ENCODE measurements around the gene HSD17B2.

Gene HSD17B2

DNA sequence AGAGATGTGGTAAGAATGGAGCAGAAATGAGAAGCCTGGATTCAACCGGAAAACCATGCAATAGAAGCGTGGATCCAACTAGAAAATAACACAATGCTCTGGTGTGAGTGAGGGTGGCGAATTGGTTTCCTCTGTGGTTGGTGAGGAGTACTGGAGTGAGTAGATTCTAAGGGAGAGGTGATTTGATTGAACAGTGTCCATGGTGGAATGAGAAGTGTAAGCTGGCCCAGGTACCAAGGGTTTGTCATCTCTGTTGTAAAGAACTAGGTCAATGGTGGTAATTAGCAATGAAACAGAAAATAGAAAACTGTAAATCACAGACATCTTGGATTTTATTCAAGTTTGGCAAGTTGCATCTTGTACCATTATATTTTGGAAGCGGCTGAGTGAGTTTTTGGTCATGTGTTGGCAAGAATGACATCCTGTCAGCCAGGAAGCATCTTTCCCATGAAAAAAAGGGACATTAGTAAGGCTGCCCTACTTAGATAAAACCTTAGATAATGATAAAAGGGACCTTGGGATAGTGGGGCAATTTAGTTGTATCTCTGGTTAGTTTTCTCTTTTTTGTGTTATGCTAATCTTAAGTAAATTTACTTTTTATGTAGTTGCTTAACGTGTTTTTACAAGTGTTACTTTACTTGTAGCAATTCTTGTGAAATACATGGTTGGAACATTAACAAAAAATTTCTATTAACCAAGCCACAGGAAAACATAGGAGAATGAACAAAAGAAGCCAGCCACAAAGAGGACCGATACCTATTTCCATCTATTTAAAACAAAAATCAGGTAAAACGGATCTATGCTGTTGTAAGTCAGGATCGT is 20.9 kb downstream of the HSD17B2 start:
- Histone ChIP-seq H3K27me3 (peaks cover 17% of the 10 kb centered on the region), H3K9me3 (no peaks in the 10 kb centered on the region), H3K4me3 (ENCODE audit: low read depth in 1 of 2, low read length in 1 of 2) (no peak overlapping the region), H3K4me1 (ENCODE audit: control insufficient read depth in 1 of 2, insufficient read depth in 1 of 2, low read depth in 1 of 2, low read length in 1 of 2) (peaks cover 10 to 22% of the 10 kb centered on the region in 2 experiments), H3K27ac (no peak overlapping the region), H3K36me3 (no peaks in the 10 kb centered on the region)
- TF ChIP-seq, protein P1, sequence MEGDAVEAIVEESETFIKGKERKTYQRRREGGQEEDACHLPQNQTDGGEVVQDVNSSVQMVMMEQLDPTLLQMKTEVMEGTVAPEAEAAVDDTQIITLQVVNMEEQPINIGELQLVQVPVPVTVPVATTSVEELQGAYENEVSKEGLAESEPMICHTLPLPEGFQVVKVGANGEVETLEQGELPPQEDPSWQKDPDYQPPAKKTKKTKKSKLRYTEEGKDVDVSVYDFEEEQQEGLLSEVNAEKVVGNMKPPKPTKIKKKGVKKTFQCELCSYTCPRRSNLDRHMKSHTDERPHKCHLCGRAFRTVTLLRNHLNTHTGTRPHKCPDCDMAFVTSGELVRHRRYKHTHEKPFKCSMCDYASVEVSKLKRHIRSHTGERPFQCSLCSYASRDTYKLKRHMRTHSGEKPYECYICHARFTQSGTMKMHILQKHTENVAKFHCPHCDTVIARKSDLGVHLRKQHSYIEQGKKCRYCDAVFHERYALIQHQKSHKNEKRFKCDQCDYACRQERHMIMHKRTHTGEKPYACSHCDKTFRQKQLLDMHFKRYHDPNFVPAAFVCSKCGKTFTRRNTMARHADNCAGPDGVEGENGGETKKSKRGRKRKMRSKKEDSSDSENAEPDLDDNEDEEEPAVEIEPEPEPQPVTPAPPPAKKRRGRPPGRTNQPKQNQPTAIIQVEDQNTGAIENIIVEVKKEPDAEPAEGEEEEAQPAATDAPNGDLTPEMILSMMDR (IDR thresholded peaks at IDR 0.05), result no peak

DNA sequence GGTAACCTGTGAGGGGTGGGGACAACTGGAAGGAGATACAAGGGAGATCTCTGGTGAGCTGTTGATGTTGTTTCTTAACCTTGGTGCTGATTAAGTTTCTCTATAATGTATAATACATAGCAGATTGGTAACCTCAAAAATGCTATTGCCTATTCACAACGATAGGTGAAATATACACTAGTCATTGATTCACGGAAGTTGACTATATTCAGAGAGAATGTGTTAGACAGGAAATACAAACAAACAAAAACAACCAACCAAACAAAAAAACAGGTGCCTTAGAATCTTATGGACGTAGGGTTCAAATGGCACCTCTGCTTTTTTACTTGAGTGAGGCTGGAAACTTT is 21.5 kb downstream of the HSD17B2 start:
- H3K36me3 ChIP-seq, result no peaks in the 10 kb centered on the region
- no peaks in the 10 kb centered on the region for H3K9me3 ChIP-seq
- peaks cover 17% of the 10 kb centered on the region for H3K27me3 ChIP-seq
- H3K4me1 ChIP-seq (ENCODE audit: control insufficient read depth in 1 of 2, insufficient read depth in 1 of 2, low read depth in 1 of 2, low read length in 1 of 2), result peaks cover 10 to 22% of the 10 kb centered on the region in 2 experiments
- TF ChIP-seq, protein P1 (IDR thresholded peaks at IDR 0.05), result no peak
- H3K4me3 ChIP-seq (ENCODE audit: low read depth in 1 of 2, low read length in 1 of 2), result no peak overlapping the region
- H3K27ac ChIP-seq, result no peak overlapping the region

DNA sequence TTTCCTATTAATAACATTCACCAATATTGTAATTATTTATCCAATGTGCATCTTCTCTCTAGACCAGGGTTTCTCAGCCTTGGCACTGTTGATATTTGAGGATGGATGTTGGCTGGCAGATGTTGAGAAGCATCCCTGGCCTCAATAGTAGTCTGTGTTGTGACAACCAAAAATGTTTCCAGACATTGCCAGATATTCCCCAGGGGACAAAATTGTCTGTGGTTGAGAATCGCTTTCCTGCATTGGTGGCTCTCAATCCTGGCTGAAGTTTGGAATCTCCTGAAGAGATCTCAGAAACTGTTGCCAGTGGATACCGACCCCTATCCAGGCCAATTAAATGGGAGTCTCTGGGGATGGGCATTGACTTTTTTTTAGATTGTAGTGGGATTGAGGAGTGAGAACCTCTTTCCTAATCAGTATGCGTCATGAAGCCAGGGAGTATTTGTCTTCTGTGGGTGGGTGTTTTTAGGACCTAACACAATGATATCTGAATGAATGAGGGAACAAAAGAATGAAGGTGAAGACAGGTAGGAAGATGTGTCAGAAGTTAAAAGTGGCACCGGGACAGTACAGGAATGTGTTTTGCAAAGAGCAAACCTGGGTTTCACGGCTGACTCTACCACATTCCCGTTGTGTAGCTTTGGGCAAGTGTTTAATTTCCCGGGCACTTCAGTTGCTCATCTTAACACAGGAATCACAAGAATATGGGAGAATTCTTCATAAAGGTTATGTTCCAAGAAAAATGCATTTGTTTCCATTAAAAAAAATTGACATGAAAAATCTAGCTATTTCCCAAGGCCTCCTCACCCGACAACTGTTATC is 24.3 kb downstream of the HSD17B2 start:
- Histone ChIP-seq H3K27me3 (peaks cover 9% of the 10 kb centered on the region), H3K36me3 (no peaks in the 10 kb centered on the region), H3K27ac (no peak overlapping the region), H3K4me3 (ENCODE audit: low read depth in 1 of 2, low read length in 1 of 2) (no peak overlapping the region), H3K4me1 (ENCODE audit: control insufficient read depth in 1 of 2, insufficient read depth in 1 of 2, low read depth in 1 of 2, low read length in 1 of 2) (peaks cover 23 to 37% of the 10 kb centered on the region in 2 experiments), H3K9me3 (no peaks in the 10 kb centered on the region)
- TF ChIP-seq, protein P1 (IDR thresholded peaks at IDR 0.05), result no peak

DNA sequence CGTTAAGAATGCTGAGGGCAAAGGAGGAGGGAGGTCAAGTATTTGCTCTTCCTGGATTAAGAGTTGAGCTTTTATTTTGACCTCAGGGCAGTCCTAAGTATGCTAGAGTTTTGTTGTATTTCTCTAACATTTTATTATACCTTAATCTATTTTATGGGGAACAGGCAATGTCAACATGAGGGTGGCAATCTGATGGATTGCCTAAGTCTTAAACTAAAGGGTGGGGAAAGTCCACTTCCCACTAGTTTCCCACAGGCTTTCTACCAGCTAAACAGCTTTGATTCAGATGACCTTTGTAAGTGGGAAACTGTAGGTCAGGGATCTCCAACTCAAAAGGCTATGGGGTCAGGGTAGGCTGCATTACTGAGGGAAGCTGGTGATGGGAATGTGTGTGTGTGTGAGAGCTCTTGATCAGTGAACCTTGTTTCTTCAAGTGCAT is 24.9 kb downstream of the HSD17B2 start:
- H3K27ac ChIP-seq, result no peak overlapping the region
- TF ChIP-seq, protein P1 (IDR thresholded peaks at IDR 0.05), result no peak

DNA sequence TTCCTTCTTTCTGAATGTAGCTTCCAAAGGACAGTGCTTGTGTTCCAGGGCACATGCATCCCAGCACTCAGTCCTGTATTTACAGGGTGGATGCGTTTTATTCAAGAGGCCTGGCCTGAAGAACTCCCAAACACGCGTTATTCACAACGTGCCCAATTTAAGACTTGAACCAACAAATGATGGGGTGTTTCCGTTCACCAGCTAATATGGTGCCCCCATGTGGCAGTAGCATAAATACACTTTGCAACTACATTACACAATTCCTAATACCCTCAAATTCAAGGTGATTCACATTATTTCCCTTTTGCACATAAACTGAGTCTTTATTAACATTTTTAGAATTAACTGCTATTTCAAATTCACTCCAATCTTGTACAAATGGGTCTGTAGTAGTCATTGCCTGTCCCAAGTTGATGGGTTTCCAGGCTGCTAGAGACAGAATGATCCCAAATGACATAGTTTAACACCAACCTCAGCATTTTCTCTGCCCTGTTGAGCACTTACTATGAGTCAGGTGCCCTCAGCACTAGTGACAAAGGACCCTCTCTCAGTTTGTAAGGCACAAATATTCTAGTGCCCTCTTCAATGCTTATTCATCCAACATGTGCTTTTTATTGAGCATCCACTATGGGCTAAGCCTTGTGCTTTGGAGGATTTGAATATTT is 26.9 kb downstream of the HSD17B2 start:
- H3K9me3 ChIP-seq, result no peaks in the 10 kb centered on the region
- no peaks in the 10 kb centered on the region for H3K36me3 ChIP-seq
- peaks cover 14% of the 10 kb centered on the region for H3K27me3 ChIP-seq
- peaks cover 23 to 30% of the 10 kb centered on the region in 2 experiments for H3K4me1 ChIP-seq (ENCODE audit: control insufficient read depth in 1 of 2, insufficient read depth in 1 of 2, low read depth in 1 of 2, low read length in 1 of 2)
- TF ChIP-seq, protein P1 (IDR thresholded peaks at IDR 0.05), result no peak
- no peak overlapping the region for H3K4me3 ChIP-seq (ENCODE audit: low read depth in 1 of 2, low read length in 1 of 2)
- peak overlapping the region; percentile 21 for H3K27ac ChIP-seq

More for the DNA sequence above, 24.9 kb downstream of the HSD17B2 start:
- H3K4me1 ChIP-seq (ENCODE audit: control insufficient read depth in 1 of 2, insufficient read depth in 1 of 2, low read depth in 1 of 2, low read length in 1 of 2), result peaks cover 23 to 37% of the 10 kb centered on the region in 2 experiments
- H3K36me3 ChIP-seq, result no peaks in the 10 kb centered on the region
- H3K27me3 ChIP-seq, result peaks cover 7% of the 10 kb centered on the region
- H3K9me3 ChIP-seq, result no peaks in the 10 kb centered on the region
- H3K4me3 ChIP-seq (ENCODE audit: low read depth in 1 of 2, low read length in 1 of 2), result no peak overlapping the region
